HK-2 (cell line): ENCODE measurements around the gene AMD1.
"Not testable (repeated sequence)": the region's sequence is repeated elsewhere in the genome, so short reads cannot be mapped to it uniquely, and the experiment has no call there.

ENCODE experiments used
- DNase-seq: peaks from one replicate; pipeline ENCODE4 v3.0.0-alpha.2; 2018; ENCODE audit not compliant: unreplicated experiment

The AMD1 gene

DNA sequence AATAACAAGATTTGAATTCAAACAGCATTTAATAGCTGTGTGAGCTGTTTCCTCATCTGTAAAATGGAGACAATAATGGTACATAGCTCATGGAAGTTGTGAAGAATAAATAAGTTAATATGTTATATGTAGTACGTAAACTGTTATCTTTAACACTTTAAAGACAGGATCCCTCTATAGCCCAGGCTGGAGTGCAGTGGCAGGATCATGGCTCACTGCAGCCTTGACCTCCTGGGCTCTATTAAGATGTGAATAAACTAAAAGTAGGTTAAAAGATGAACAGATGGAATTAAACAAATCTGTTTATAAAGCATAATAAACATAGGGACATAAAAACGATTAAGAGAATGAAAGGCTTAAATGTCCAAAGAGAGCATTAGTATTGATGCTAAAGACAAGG lies 3.0 kb downstream of the AMD1 start:
- DNase-seq = no peak

DNA sequence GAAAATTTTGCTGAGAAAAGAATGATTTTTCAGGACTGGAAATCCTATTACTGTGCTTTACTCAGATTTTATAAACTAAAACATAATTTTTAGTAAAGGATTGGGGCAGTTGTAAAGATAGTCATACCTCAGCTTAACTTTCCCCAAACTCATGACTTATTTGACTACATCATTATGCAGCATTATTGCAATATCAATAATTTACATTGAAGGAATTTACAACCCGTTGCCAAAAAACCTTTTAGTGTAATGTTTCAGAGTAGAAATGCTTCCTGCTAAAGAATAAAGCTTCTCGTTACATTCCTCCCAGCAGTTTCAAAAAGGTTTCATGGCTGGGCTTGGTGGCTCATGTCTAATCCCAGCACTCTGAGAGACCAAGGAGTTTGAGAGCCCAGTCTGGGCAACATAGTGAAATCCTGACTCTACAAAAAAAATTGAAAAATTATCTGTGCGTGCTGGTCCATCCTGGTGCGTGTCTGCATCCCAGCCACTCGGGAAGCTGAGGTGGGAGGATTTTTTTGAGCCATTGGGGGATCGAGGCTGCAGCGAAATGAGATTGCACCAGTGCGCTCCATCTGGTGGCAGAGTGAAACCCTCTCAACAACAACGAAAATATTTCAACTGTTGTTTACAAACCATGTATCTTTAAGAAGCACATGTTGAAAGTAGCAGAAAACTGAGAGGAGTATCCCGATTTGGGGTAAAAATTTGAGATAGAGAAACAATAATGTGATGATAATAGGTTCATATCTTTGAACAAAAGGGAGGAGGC lies 4.4 kb downstream of the AMD1 start:
- no peak for DNase-seq

DNA sequence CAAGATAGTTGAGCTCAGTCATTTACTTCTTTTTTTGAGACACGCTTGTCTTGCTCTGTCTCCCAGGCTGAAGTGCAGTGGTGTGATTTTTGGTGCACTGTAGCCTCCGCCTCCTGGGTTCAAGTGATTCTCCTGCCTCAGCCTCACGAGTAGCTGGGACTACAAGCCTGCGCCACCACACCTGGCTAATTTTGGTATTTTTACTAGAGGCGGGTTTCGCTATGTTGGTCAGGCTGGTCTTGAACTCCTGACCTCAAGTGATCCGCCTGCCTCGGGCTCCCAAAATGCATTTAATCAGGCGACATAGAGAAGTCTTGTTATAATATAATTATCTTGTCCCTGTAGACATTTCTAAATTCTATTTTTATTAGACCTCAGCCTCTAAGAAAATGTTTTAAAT lies 6.1 kb downstream of the AMD1 start:
- DNase-seq = no peak

DNA sequence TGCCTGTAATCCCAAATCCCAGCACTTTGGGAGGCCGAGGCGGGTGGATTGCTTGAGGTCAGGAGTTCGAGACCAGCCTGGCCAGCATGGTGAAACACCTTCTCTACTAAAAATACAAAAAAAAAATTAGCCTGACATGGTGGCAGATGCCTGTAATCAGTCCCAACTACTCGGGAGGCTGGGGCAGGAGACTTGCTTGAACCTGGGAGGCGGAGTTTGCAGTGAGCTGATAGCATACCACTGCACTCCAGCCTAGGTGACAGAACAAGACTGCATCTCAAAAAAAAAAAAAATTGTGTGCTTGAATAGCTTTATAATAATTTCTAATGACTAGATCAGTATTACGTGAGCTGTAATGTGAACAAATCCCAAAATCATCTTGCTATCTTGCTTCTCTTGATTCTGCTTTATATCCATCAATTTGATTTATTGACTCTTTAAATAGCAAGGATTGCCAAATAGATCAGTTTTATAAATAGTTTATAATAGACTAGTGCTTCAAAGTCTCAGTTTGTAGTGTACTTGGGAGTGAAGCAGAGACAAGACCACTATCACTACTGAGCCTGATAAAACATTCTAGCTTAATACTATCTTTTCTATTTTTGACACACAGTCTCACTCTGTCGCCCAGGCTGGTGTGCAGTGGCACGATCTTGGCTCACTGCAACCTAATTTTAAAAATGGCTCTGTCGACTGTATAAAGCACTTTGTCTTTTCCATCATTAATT lies 7.1 kb downstream of the AMD1 start:
- no peak for DNase-seq

DNA sequence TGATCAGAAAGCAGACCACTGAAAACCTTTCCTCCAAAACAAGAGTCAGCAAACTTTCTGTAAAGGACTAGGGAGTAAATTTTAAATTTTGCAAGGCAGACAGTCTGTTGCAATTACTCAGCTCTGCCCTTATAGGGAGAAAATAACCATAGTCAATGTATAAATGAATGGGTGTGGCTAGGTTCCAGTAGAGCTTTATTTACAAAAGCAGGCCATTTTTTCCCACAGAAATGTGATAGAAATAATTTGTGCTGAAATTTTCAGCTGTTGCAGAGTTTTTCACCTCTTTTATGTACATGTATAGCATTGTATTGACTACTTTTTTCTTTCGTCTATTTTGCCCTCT lies 7.7 kb downstream of the AMD1 start:
- no peak for DNase-seq

DNA sequence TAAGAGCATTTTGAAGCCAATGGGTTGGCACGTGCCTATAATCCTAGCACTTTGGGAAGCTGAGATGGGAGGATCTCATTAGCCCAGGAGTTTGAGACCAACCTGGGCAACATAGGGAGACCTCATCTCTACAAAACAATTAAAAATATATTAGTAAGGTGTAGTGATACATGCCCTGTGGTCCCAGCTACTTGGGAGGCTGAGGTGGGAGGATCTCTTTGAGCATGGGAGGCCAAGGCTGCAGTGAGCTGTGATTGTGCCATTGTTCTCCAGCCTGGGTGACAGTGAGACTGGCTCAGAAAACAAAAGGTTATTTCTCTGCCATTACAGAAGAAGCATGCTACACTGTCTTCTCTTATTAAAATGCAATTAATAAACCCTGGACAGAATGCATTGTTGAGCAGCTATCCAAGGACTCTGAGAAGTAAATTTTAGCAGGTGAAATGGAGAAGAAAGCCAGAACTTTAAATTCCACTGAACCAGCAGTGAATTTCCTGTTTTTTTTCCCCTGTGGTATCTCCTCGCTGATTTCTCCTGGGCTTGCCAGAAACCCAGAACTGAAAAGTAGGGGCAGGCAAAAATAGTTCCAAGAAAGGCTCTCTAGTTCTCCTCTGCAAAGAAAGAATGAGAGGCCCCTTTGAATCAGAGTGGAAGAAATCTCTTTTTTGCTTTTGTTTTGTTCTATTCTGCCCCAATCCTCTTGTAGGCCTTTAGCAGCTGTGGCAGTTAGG lies 8.4 kb downstream of the AMD1 start:
- no peak for DNase-seq

DNA sequence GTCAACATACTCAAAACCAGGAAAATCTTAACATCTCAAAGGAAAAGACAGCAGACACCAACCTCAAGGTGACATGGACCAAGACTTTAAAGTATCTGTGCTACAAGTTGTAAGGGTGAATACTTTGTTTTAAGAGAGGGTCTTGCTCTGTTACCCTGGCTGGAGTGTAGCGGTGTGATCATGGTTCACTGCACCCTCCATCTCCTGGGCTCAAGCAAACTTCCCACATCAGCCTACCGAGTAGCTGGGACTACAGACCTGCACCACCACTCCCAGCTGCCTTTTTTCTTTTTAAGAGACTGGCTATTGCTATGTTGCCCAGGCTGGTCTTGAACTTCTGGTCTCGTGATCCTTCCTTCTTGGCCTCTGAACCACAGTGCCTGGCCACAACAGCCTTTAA lies 9.7 kb downstream of the AMD1 start:
- no peak for DNase-seq

DNA sequence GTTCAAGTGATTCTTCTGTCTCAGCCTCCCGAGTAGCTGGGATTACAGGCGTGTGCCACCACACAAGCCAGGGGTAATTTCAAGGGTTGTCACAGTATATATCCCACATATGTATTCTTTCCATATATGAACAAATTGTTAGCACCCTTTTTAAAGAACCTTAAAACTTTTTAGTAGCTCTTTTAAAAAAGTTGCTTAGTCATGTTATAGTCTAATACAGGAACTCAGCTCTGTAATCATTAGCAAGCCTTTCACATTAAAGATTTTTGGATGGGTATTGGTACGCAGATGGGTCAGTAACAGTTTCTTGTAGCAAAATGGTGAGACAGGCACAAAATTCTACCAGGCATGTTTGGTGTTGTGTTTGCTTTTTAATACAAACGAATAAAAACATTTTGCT lies 10.9 kb downstream of the AMD1 start:
- no peak for DNase-seq

DNA sequence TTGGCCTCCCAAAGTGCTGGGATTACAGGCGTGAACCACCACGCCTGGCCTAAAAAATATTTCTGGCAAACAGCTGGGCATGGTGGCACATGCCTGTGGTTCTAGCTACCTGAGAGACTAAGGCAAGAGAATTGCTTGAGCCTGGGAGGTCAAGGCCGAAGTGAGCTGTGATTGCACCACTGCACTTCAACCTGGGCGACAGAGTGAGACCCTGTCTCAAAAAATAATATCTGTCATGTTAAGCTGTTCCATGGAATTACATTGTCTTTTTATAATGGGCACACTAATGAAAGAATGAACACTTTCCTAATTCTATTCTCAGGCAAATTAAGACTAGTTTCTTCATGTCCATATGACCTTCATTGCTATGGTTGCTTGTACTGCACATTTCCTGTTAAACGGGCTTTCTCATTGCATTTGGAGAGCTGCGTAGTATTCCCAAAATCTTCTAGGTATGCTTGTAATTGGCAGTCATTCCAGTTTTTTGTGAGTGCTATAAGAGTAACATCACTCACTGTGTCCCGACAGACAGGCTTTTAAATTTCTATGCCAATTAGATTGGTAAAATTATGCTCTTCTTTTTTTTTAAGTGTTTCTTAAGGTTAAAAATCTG lies 12.1 kb downstream of the AMD1 start:
- no peak for DNase-seq

DNA sequence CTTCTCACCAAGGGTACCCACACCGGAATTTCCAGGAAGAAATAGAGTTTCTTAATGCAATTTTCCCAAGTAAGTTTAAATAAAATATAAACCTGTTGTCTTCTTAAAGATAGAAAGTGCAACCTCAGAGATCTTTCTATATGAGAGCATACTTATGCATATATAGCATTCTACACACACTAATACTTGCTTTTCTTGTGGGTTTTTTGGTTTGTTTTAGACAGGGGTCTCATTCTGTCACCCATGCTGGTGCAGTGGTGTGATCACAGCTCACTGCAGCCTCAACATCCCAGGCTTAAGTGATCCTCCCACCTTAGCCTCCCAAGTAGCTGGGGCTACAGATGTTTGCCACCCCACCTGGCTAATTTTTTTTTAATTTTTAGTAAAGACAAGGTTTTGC lies 15.7 kb downstream of the AMD1 start:
- DNase-seq = no peak

DNA sequence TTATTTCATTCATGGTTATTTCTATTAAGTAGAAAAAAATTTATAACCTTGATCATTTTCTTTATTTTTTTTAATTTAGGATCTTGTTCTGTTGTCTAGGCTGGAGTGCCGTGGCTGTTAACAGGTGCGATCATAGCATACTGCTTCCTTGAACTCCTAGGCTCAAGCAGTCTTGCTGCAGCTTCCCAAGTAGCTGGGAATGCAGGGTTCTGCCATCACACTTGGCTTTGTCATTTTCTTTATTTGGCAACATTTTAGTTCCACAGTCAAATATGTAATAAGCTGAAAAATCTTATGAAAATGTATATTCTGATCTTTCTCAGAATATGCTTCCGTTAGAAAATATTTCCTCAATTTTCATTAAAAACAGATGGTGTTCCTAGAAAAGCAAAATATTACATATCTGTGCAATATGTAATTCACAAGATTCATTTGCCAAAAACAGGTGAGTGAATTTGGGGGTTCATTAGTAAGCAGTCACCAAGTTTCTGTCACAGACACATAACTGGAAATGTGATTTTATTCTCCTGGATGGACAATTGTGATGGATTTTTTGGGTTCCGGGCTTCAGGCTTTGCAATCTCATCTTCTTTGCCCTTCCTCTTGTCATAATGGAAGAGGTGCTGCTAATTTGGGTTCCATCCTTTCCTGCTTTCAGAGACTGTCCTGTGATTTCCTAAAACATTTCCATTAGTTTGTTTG lies 21.5 kb downstream of the AMD1 start:
- no peak for DNase-seq

DNA sequence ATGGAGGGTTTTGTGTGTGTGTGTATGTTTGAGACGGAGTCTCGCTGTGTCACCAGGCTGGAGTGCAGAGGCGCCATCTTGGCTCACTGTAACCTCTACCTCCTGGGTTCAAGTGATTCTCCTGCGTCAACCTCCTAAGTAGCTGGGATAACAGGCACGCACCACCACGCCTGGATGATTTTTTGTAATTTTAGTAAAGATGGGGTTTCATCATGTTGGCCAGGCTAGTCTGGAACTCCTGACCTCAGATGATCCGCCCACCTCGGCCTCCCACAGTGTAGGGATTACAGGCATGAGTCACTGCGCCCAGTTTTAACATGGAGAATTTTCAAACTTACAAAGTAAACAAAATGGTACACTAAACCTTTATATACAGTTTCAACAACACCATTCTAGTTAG lies 22.8 kb downstream of the AMD1 start:
- no peak for DNase-seq

DNA sequence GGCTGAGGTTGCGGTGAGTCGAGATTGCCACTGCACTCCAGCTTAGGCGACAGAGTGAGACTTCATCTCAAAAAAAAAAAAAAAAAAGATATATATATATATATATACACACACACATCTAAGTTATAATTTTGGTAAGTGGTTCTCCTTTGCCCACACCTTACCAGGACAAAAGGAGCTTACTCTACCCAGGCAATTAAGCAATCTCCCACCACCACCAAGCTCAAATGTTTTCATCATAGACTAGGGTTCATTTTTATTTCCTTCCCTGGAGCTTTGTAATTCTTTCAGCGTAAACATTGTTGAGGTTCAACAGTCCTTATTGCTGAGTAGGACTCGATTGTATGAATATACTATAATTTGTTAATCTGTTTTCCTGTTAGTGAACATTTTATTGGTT lies 23.5 kb downstream of the AMD1 start:
- DNase-seq = no peak

DNA sequence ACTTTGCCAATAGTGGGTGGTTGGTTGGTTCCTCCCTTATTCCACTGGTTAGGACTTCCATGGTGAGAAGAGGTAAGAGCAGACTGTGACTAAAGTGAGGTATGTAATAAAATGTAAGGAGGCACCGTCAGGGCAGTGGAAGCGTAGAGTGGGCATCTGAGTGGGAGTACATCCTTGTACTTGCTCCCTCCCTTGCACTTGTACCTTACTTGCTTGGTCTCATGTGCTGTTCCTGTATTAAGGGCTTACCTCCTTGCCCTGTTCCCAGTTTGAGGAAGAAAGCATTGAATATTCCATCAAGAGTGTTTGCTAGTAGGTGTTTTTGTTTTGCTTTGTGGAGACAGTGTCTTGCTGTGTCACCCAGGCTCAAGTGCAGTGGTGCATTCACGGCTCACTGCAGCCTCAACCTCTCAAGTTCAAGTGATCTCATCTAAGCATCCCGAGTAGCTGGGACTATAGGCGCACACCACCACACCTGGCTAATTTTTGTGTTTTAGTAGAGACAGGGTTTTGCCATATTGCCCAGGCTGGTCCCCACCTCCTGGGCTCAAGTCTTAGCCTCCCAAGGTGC lies 25.5 kb downstream of the AMD1 start:
- DNase-seq = peak; percentile 17

DNA sequence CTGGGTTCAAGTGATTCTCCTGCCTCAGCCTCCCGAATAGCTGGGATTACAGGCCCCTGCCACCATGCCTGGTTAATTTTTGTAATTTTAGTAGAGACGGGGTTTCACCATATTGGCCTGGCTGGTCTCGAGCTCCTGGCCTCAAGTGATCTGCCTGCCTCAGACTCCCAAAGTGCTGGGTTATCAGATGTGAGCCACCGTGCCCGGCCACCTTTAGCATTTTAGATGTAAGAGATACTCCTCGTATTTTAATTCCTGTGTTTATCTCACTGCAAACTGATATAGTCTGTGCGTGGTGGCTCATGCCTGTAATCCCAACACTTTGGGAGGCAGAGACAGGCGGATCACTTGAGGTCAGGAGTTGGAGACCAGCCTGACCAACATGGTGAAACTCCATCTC lies 27.0 kb downstream of the AMD1 start:
- DNase-seq = not testable (repeated sequence)

DNA sequence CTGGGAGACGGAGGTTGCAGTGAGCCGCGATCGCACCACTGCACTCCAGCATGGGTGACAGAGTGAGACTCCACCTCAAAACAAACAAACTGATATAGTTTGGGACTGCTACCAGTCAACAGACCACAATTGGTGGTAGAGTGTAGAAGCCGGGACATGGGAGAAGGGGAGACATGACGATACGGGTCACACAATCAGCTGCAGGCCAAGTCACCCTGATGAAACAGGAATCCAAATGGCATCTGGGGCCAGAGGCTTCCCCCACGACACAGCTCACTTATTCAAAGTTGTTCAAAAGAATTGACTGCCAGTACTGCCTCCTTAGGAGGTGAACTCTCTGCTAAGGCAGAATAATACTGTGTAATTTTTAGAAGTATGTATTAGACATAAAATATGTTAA lies 27.5 kb downstream of the AMD1 start:
- DNase-seq = no peak

DNA sequence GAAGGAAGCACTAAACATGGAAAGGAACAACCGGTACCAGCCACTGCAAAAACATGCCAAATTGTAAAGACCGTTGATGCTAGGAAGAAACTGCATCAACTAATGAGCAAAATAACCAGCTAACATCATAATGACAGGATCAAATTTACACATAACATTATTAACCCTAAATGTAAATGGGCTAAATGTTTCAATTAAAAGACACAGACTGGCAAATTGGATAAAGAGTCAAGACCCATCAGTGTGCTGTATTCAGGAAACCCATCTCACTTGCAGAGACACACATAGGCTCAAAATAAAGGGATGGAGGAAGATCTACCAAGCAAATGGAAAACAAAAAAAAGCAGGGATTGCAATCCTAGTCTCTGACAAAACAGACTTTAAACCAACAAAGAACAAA lies 31.7 kb downstream of the AMD1 start:
- DNase-seq = not testable (repeated sequence)

DNA sequence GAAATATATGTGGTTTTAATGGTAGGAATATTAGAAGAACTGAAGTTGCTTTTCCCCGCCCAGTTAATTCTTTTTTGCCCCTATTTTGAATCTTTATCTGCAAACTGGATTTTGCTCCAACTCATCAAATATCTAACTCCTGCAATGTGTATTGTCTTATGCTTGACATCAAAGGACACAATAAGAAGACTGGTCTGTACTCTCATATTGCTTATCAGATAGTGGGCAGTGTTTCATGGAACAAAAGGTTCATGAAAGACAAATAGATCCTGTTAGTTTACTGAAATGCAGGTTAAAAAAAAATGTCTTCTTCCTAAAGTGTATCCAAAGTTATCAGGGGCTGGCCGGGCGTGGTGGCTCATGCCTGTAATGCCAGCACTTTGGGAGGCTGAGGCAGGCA lies 56.2 kb downstream of the AMD1 start:
- no peak for DNase-seq

DNA sequence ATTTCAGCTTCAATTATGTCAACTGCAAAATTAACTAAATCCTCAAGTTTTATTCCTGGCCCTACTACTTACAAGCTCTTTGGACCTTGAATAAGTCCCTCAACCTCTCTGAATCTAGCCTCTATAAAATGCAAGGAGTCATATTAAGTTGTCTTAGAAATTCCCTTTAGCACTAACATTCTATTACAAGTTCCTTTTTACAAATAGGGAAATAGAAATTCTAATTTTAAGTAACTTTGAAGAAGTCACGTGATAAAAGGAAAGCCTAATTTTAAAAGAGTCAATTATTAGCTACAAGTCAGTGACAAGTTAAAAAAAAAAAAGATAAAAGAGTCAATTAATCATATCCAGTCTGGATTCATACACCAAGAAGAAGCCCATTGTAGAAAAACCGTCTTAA lies 59.3 kb downstream of the AMD1 start:
- no peak for DNase-seq

DNA sequence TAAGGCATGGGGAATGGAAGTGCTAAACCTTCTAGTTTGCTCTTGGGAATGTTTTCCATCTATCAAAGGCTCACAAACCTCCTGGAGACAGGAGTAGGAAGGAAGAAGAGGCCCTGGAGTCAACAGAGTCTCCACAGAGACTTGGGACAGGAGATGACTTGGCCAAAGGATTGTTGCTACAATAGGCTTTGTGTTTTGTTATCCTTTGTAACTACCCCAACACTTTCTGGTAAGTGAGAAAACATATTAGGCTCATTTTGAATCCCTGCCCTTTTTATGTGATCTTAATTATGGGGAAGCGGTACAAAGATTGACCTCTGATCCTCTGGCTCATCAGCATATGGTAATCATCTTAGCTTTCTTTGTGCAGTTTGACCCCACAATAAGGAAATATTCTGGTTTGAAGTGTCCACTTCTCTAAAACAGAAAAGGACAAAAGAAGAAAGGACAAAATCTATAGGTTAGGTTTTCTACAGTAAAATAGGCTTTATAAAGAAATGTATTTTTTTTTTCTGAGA lies 59.9 kb downstream of the AMD1 start:
- no peak for DNase-seq

DNA sequence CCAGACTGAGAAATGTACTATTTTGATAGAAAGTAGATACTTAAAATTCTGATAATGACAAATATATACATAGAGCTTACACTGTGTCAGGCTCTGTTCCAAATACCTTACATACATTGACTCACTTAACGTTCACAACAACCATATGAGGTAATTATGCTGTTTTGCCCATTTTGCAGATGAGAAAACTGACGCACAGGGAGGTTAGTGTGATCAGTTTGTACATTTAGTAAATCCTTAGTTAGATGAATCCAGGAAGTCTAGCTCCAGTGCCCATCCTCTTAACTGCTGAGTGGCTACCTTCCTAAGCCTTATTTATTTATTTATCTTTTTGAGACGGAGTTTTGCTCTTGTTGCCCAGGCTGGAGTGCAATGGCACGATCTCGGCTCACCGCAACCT lies 60.6 kb downstream of the AMD1 start:
- no peak for DNase-seq
